Measurements from ENCODE around the gene UQCRHL.

UQCRHL gene

DNA sequence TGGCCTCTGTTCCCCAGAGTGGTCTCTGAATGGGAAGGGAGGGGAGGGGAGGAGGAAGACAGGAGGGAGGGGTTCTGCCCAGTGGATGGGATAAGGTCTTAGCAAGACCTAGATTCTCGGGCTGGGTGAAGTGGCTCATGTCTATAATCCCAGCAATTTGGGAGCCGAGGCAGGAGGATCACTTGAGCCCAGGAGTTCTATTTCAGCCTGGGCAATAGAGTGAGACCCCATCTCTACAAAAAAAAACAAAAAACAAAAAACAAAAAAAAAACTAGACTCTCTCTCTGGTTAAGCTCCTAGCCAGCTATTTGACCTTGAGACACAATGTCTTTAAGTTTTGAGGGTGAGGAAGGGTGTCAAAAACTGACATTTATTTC is 11.4 kb downstream of the UQCRHL start:
- DNase-seq: no peak

DNA sequence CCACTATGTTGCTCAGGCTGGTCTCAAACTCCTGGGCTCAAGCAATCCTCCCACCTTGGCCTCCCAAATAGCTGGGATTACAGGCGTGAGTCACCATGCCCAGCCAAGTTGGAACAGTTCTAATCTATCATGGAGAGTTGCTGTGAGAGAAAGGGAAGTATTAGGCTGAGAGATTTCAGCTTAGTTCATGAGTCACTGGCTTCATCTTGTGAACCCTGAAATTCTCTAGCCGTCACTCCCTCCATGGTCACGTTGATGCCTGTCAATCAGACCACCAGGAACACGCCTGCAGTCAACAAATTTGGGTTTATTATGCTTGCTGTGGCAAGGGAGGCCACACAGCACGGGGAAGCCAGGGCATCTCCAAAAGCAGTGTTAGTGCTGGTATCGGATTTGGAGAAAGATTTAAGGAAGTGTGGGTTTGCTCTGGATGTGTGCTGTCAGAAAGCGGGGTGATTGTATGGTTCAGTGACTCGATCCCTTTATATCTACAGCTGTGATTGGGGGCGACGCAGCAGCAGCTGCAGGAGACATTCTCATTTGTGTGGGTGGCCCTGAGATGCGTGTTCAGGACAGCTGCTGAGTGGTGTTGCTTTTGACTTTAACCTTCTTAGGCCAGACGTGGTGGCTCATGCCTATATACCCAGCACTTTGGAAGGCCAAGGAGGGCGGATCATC is 18.7 kb downstream of the UQCRHL start:
- DNase-seq: no peak

DNA sequence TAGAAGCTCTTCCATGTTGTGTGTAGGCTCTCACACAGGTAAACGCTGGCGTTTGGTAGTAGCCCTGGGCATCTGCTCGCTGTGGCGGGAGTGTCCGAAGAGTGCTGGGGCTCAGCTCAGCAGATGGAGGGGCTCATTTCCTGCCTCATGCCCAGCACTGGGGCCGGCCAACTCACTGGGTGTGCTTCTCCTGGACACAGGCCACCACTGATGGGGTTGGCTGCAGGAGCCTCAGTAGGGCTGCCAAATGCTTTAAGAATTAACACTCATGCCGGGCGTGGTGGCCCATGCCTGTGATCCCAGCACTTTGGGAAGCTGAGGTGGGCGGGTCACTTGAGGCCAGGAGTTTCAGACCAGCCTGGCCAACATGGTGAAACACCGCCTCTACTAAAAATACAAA is 20.9 kb downstream of the UQCRHL start:
- no peak for DNase-seq

DNA sequence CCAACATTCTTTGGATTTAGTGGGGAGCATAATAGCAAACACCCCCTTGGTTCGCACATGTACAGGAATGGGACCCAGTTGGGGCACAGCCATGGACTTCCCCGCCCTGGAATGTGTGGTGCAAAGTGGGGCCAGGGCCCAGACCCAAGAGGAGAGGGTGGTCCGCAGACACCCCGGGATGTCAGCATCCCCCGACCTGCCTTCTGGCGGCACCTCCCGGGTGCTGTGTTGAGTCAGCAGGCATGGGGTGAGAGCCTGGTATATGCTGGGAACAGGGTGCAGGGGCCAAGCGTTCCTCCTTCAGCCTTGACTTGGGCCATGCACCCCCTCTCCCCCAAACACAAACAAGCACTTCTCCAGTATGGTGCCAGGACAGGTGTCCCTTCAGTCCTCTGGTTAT is 21.8 kb downstream of the UQCRHL start:
- DNase-seq: no peak

DNA sequence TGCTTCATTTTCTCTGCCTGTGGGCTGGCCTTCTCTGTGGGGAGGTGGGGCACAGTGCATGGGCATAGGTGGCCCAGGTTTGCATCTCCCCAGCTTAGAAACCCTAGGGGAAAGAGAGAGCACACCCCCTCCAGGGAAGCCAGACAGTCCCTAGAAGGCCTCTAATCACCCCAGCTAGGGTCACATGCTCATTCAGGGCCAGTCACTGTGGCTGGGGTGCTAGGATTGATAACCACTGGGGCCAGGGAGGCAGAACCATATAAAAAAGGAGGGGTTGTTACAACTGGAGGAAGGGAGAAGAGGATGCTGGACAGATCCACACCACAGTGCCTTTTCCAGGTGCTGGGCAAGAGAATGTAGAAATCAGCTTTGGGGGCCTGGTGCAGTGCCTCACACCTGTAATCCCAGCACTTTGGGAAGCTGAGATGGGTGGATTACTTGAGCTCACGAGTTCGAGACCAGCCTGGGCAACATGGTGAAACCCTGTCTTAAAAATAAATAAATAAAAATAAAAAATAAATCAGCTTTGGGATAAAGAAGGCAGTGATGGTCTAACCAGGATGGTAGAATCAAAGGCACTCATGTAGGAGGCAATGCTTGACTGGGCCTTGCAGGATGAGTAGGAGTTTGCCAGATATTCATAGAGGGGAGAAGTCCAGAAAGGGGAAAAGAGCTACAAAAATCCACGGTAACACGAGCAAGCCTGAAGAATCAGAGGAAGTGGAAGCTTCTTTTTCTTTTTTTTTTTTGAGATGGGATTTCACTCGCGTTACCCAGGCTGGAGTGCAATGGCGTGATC is 29.3 kb downstream of the UQCRHL start:
- DNase-seq: no peak

DNA sequence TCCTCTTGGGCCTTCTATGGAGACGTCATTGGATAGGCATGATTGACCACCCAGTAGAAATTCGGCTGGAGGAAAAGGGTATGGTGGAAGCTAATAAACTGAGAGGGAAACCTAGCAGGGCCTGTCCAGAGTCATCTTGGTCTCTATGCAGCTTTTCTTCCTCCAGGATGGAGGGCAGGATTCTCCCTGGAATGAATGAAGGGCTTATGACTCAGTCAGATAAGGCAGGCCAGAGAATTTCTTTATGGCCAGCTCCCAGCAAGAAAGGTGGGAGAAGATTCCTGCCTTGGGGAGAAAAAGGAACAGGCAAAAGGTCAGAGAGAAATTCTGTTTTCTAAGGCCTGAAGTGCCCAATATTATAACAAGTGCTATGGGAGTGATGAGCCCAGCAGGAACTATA is 31.7 kb downstream of the UQCRHL start:
- no peak for DNase-seq

DNA sequence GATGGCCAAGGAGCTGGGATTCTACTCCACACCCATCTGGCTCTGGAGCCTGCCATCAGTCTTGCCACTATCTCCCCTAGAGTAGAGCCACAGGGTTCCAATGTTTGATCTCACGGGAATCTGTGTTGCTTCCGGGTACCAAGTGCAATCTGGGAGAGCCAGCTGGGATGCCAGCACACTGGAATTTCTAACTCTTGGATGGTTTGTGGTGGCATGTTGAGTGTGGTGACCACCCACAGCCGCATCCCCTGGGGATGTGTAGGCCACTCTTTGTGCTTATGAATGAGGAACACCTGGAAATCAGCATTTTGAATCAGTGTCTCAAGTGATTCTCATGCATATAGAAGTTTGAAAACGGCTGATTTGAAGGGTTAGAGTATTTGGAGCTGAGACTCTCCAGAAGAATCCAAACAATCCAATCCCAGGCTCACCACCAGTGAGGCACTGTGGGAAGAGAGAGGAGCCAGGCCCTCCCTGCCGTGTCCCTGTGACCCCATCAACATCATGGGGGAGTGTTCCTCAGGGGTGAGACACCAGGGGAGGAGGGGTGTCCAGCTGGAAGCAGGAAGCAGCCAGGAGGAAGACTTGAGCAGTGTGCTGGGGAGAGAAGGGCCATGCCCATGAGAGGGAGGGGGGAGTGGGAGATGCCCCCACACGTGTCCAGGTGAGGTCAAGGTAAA is 35.5 kb downstream of the UQCRHL start:
- DNase-seq: no peak

DNA sequence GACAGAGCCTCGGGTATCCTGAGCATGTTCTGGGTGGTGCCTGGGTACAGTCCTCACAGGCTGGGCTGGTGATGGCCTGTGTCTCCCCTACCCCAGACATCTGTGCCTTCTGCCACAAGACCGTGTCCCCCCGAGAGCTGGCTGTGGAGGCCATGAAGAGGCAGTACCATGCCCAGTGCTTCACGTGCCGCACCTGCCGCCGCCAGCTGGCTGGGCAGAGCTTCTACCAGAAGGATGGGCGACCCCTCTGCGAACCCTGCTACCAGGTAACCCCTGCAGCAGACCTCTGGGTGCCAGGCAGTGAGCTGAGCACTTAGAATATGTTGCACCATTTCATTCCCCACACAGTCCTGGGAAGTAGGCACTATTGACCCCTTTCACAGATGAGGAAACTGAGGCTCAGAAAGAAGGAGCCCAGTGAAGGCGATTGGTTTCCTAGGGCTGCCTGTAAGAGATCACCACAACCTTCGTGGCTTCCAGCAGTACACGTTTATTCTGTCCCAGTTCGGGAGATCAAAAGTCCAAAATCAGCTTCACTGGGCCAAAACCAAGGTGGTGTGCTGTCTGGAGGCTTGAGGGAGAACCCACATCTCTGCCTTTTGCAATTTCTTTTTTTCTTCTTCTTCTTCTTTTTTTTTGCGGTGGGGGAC is 37.0 kb downstream of the UQCRHL start:
- DNase-seq: no peak

DNA sequence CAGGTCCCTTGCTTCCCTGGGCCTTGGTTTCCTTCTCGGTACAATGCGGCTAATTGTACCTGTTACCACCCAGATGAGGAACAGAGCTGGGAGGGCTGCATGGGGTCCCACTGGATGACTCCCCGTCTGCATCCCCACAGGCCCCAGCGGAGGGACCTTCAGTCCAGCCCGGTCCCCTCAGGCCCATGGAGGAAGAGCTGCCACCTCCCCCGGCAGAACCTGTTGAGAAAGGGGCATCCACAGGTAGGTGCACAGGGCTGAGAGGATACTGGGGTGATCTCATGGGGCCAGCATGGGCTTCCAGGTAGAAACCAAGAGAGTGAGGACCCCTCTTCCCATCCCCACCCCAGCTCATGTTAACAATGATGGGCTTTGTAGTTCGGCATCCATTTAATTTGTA is 39.1 kb downstream of the UQCRHL start:
- no peak for DNase-seq

DNA sequence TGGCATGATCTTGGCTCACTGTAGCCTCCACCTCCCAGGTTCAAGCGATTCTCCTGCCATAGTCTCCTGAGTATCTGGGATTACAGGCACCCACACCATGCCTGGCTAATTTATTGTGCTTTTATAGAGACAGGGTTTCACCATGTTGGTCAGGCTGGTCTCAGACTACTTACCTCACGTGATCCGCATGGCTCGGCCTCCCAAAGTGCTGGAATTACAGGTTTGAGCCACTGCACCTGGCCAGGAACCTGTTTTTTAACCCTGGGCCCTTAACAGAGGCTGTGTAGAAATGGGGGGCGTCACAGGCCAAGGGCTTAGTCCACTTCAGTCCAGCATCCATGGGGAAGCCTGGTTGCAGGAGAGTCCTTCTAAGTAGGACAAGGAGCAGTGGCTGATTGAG is 39.5 kb downstream of the UQCRHL start:
- DNase-seq: no peak

DNA sequence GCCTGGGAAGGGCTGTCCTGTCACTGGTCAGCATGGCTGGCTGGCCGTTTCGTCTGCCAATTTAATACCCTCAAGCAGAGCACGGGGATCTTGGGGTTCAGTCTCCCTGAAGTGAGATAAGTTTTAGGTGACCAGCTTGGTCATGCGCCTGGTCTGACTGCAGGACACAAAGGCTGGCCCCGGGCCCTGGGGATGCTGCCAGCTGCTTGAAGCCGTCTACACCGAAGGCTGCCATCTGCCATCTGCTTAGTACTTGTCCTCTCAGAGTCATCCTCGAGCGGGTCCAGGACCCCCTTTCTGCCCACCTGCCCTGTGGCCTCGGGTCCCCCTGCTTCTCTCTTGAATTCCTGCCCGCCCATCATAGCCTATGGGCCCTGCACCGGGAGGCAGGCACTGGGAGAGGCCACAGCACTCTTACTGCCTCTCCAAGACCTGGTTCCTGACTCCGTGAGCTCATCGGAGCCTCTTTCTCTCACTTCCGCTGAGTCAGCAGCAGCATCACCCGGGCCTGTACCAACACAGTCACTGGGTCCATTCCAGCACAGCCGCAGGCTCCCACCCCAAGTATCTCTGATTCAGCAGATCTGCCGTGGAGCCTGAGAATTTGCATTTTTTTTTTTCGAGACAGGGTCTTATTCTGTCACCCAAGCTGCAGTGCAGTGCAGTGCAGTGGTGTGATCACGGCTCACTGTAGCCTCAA is 41.8 kb downstream of the UQCRHL start:
- no peak for DNase-seq

DNA sequence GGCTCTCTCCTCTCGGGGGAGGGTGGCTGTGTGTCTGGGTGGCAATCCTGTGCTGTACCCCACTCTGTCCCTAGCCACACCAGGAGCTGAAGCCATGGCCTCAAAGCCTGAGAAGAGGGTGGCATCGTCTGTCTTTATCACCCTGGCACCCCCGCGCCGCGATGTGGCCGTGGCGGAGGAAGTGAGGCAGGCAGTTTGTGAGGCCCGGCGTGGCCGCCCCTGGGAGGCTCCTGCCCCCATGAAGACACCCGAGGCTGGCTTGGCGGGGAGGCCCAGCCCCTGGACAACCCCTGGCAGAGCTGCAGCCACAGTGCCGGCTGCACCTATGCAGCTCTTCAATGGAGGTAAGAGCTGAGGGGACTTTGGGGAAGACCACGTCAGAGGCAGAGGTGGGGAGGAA is 42.6 kb downstream of the UQCRHL start:
- DNase-seq: no peak

DNA sequence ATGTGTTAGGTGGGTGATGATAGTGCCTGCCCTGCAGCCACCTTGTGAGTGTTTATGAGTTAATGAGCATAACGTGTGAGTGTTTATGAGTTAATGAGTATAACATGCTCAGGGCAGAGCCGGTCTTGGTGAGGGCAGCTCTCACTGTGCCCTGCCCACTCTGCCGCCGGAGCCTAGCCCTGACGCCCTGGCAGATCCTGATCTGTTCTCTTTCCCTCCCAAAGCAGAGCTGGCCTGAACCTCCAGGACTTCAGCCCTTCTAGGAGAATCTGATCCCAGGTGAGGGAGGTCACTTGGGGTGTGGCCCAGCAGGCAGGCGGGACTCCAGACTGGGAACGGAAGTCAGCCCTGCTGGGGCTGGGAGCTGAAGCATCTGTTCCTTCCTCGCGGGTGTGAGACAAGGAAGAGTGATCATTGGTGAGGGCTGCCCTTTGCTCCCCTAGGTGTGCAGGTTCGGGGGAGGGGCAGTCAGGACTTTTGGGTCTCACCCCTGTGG is 43.1 kb downstream of the UQCRHL start:
- no peak for DNase-seq

DNA sequence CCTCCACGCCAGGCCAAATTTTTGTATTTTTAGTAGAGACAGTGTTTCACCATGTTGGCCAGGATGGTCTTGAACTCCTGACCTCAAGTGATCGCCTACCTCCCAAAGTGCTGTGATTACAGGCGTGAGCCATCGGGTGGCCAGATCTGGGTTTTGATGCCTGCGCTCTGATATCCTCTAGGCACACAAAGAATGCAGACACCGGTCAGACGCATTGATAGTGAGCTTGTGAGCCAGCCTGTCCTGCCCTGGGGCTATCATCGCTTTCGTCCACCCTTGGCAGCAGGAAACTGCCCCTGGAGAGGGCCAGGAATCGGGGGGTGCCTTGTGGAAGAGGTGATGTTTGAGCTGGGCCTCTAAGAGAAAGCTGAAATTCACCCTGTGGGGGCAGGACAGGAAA is 44.9 kb downstream of the UQCRHL start:
- no peak for DNase-seq

DNA sequence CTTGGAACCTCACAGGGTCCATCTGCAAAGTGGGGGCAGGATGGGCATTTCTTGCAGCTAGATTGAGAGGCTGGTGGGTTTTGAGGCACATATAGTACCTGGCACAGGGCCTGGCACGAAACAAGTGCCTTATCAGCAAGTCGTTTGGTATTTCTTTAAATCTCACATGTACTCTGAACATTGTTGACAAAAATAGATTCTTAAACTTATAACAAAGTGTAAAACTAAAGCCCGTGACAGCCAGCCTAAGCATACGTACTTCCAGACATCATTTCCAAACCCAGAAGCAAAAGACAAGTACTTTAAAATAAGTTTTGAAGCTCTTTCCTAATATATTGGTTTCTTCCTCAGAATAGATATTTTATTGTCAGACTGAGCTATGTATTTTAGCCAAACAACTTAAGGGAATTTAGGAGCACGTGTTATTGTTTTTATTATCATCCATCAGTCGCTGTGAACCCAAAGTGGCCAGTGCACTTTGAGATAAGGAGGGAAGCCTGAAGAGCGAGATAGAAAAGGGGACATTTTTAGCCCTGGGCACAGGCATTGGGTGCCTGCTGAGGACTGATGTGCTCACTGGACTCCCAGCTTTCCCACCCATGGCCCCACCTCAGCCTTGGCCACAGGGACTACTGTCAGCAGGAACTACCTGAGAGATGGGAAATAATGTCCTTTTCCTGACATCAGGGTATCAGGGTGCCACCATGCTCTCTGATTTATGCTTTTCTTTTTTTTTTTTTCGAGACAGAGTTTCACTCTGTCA is 45.9 kb downstream of the UQCRHL start:
- no peak for DNase-seq

DNA sequence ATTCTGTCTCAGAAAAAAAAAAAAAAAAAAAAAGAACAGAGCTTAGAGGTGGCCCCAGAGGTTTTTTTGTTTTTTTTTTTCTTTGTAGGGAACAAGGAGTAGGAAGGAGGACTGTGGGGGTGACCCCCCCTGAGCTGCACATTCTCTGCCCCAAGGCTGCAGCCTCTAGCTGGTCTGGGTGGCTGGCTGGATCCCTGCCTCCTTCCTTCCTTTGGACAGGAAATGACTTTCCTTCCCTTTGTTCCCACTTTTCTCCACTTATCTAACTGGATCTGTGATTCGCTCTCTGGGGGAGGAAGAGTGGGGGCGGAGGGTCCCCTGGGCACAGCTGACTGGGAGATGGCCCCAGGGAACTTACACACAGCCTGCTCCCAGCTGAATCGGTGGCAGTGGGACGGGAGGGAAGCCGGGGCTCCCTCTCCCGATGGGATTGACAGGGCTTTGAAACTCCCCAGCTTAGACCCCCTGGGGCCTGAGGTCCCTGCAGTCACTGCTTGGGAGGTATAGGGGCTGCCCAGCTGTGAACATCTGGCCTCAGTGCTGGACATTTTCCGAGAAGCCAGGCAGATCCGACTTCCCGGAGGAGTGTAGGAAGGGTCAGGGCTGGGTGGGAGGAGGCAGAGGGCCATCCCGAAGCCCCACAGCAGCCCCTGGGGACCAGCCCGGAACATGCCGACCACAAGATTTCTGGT is 46.8 kb downstream of the UQCRHL start:
- DNase-seq: no peak

DNA sequence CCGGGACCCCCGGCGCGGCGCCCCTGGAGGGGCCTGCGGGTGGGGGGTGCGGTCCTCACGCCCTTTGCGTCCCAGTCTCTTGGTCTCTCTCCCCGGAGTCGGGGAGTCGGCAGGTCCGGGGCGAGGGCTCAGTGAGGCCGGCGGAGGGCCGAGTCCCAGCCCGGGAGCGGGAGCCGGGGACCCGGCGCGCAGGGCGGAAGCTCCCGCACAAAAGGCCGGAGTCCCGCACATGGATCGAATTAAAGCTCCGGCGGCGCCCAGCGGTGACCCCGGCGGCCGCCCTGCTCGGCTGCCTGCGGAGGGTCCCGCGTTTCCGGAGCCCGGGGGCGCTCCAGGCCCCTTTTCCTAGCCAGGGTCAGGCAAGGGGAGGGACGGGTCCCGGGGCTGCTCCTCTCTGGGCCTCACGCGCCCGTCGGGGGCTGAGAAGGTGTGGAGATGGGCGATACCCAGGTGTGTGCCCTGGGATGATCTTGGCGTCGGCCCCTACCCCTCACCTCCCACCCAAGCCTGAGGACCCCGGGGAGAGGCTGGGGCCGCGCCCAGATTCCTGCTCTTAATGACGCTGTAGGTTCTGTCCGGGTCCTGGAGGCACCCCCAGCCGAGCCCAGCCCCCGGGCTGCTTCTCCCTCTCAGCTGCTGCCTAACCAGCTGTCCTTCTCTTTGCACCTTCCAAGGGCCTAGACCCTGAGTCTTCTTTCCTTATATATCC is 48.3 kb downstream of the UQCRHL start:
- DNase-seq: no peak

DNA sequence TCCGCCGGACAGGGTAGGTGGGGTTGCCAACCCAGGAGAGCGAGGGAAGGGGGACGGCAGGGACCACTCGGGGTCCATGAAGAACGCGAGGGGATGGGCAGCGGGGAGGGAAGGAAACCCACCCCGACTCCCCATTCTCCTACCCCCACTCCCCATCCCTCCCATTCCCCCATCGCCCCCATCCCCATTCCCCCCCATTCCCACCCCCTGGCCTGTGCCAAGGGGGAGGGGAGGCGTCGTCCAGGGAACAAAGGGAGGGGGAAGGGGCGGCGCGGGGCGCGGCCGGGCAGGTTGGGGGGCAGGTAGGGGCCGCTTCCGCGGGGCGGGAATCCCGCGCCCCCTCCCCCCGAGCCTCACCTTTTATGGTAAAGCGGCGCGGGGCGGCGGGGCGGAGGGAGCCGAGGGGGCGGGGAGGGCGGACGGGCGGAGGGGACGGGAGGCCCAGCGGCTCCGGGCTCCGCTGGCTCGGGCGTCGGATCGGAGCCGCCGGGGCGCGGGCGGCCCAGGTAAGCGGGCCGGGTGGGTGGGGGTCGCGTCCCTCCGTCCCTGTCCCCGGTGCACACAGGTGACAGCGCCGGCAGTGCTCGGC is 49.0 kb downstream of the UQCRHL start, which contains the start of gene FBLIM1:
TSS of gene FBLIM1 (plus strand) at position 453 of the 589 bp plus-strand sequence. CDS start 6,189 bp downstream, outside the sequence.
- DNase-seq: no peak

DNA sequence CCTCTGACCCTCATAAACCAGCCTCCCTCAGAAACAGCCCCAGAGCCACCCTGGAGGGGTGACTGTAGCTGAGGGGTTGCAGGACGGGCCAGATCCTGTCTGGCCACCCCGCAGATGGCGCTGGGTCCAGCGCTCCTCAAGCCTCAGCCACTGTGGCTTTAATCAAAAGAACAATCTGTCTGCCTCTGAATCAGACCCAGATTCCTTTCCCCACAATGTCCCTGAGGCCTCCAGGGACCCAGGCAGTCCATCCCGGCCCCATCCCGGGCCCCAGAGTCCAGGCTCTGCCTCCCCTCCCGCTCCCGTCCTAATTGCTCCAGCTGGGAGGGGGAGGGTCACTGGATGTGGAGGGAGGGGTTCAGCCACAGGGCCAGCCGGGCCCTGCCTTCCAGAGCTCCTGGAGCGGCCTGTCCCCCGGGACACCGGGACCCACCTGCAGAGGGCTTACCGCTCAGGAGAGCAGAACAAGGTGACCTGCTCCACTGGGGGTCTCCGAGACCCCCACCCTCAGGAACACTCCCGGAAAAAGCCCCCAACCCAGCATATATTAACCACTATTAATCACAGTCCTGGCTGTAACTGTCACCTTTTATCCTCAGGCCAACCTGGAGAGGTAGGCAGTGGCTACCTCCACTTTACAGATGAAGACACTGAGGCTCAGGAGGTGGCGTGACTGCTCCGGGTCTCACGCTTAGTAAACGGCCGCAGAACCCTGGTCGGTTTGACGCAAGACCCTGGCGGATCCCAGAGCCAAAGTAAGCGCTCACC is 49.7 kb downstream of the UQCRHL start:
- no peak for DNase-seq

All from activated CD4-positive, alpha-beta T cell treated with anti-CD3 and anti-CD28 coated beads, Interleukin-10, Interleukin-2, amounts not matched to agents 100 ng/mL and 50 ng/mL, durations not matched to agents 16 hours and 8 hours (primary cell).